ENCODE measurements around the gene WFIKKN2. TPM values are rescaled to one million over a fixed set of nuclear protein-coding genes. Genes with fewer than 3 reads are reported as not detected.

Gene WFIKKN2
- total RNA-seq, 1 donor from 2014 or later = not detected

GRCh38 chr17:50868140-50868438 is 32.7 kb downstream of the WFIKKN2 start:
- H3K4me1 Mint-ChIP-seq = peaks cover 35% of the 10 kb centered on the region
- Histone ChIP-seq H3K27me3 (no peaks in the 10 kb centered on the region), H3K4me2 (peak overlapping the region; percentile 79), H2AFZ (replicated peaks) (peak overlapping the region; percentile 71), H3F3A (ENCODE audit: low read depth) (peaks cover 53% of the 10 kb centered on the region), H4K20me1 (ENCODE audit: low read depth) (peaks cover 23% of the 10 kb centered on the region), H3K4me3 (peak overlapping the region; percentile 94), H3K79me2 (ENCODE audit: low read depth) (peaks cover 45% of the 10 kb centered on the region), H3K9ac (peak overlapping the region; percentile 34), H3K9me3 (ENCODE audit: low read depth) (no peaks in the 10 kb centered on the region), H3K27ac (peak overlapping the region; percentile 89), H3K4me1 (peaks cover 23% of the 10 kb centered on the region), H3K36me3 (no peaks in the 10 kb centered on the region)
- DNase-seq (ENCODE audit: low spot score) = no peak
- peak overlapping the region; percentile 99 for H3K27ac Mint-ChIP-seq
- TF ChIP-seq, protein P1, sequence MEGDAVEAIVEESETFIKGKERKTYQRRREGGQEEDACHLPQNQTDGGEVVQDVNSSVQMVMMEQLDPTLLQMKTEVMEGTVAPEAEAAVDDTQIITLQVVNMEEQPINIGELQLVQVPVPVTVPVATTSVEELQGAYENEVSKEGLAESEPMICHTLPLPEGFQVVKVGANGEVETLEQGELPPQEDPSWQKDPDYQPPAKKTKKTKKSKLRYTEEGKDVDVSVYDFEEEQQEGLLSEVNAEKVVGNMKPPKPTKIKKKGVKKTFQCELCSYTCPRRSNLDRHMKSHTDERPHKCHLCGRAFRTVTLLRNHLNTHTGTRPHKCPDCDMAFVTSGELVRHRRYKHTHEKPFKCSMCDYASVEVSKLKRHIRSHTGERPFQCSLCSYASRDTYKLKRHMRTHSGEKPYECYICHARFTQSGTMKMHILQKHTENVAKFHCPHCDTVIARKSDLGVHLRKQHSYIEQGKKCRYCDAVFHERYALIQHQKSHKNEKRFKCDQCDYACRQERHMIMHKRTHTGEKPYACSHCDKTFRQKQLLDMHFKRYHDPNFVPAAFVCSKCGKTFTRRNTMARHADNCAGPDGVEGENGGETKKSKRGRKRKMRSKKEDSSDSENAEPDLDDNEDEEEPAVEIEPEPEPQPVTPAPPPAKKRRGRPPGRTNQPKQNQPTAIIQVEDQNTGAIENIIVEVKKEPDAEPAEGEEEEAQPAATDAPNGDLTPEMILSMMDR (IDR thresholded peaks at IDR 0.05) = no peak
- no peak for TF ChIP-seq EZH2 (IDR thresholded peaks at IDR 0.05)
- no peak for TF ChIP-seq EZH2phosphoT487 (IDR thresholded peaks at IDR 0.05)
- peaks cover 3% of the 10 kb centered on the region for H3K9me3 Mint-ChIP-seq
- H3K27me3 Mint-ChIP-seq (ENCODE audit: insufficient read depth, low read depth) = peaks cover 6% of the 10 kb centered on the region
- H3K4me3 Mint-ChIP-seq = peak overlapping the region; percentile 95
- H3K36me3 Mint-ChIP-seq = peaks cover 6% of the 10 kb centered on the region

- H3K27ac Mint-ChIP-seq = no peak overlapping the region
- H3K9me3 Mint-ChIP-seq = peaks cover 3% of the 10 kb centered on the region
- H3K9me3 ChIP-seq (ENCODE audit: low read depth) = no peaks in the 10 kb centered on the region
- no peak for DNase-seq (ENCODE audit: low spot score)
- H3K27me3 ChIP-seq = no peaks in the 10 kb centered on the region
- peaks cover 4% of the 10 kb centered on the region for H3K36me3 Mint-ChIP-seq
- peaks cover 22% of the 10 kb centered on the region for H3K4me1 ChIP-seq
- H3K36me3 ChIP-seq = no peaks in the 10 kb centered on the region
- H3K79me2 ChIP-seq (ENCODE audit: low read depth) = peaks cover 40% of the 10 kb centered on the region
- H3K4me3 Mint-ChIP-seq = peak overlapping the region; percentile 95
- peaks cover 18% of the 10 kb centered on the region for H4K20me1 ChIP-seq (ENCODE audit: low read depth)
- peak overlapping the region; percentile 79 for H3K4me2 ChIP-seq
- no peak overlapping the region for H2AFZ ChIP-seq (replicated peaks)
- H3K9ac ChIP-seq = peak overlapping the region; percentile 34
- peaks cover 30% of the 10 kb centered on the region for H3K4me1 Mint-ChIP-seq
- TF ChIP-seq EZH2 (IDR thresholded peaks at IDR 0.05) (no peak), EZH2phosphoT487 (IDR thresholded peaks at IDR 0.05) (no peak)
- TF ChIP-seq, protein P1 (IDR thresholded peaks at IDR 0.05) = no peak
- peak overlapping the region; percentile 94 for H3K4me3 ChIP-seq
- H3F3A ChIP-seq (ENCODE audit: low read depth) = peaks cover 48% of the 10 kb centered on the region
- H3K27ac ChIP-seq = peak overlapping the region; percentile 89
- peaks cover 6% of the 10 kb centered on the region for H3K27me3 Mint-ChIP-seq (ENCODE audit: insufficient read depth, low read depth)
Measured at GRCh38 chr17:50868602-50869001, 33.2 kb downstream of the WFIKKN2 start.

DNA sequence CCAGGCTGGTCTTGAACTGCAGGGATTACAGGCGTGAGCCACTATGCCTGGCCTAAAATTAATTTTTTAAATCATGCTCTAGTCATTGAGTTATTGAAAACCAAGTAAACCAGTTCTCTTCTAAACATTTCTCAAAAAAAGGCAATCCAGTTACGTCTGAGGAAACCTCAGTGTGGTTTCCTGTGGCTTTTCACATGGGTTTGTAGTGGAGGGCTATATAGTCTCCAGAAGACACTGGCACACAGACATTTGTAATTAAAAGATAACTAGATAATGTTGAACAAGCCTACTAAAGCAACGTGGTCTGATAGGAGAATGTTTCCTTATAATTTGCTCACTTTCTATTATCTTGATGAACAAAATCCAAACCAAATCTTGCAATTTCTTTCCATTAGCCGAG is 36.0 kb downstream of the WFIKKN2 start:
- Histone ChIP-seq H3K79me2 (ENCODE audit: low read depth) (peaks cover 15% of the 10 kb centered on the region), H3K4me1 (peaks cover 11% of the 10 kb centered on the region), H3K9me3 (ENCODE audit: low read depth) (no peaks in the 10 kb centered on the region), H3K4me2 (no peak overlapping the region), H3K27ac (no peak overlapping the region), H2AFZ (replicated peaks) (no peak overlapping the region), H3K9ac (no peak overlapping the region), H3F3A (ENCODE audit: low read depth) (peaks cover 30% of the 10 kb centered on the region), H3K27me3 (no peaks in the 10 kb centered on the region), H3K4me3 (no peak overlapping the region), H4K20me1 (ENCODE audit: low read depth) (no peaks in the 10 kb centered on the region), H3K36me3 (no peaks in the 10 kb centered on the region)
- H3K27me3 Mint-ChIP-seq (ENCODE audit: insufficient read depth, low read depth) = peaks cover 4% of the 10 kb centered on the region
- H3K4me1 Mint-ChIP-seq = peaks cover 15% of the 10 kb centered on the region
- DNase-seq (ENCODE audit: low spot score) = no peak
- H3K27ac Mint-ChIP-seq = no peak overlapping the region
- no peaks in the 10 kb centered on the region for H3K36me3 Mint-ChIP-seq
- TF ChIP-seq, protein P1 (IDR thresholded peaks at IDR 0.05) = no peak
- H3K4me3 Mint-ChIP-seq = no peak overlapping the region
- no peaks in the 10 kb centered on the region for H3K9me3 Mint-ChIP-seq

Data from neural progenitor cell (in vitro differentiated cells).